Osteoblast (primary cell): Measurements from ENCODE around the gene DVL1. TPM values are rescaled to one million over a fixed set of nuclear protein-coding genes. Genes with fewer than 3 reads are reported as not detected.
A peak's percentile ranks its signal among the peaks of the same experiment; 100 is the strongest.

Source experiments
- DNase-seq: peaks from one replicate; pipeline ENCODE4 v3.0.0; 2011; ENCODE audit warnings: low spot score, mixed read lengths; ENCODE audit not compliant: insufficient read length; ENCODE audit errors: missing footprints
- H2AFZ ChIP-seq: 2 replicates; pipeline ENCODE4 v1.6.0; 2011; ENCODE audit warnings: mild to moderate bottlenecking, low read length
- H3K27ac ChIP-seq: 2 replicates; pipeline ENCODE4 v1.5.1; 2011; ENCODE audit warnings: mild to moderate bottlenecking, low read depth, low read length, moderate library complexity
- H3K27me3 ChIP-seq: 2 replicates; pipeline ENCODE4 v1.6.0; 2012; ENCODE audit warnings: mild to moderate bottlenecking, control low read depth, inconsistent platforms, low read length, moderate library complexity; ENCODE audit not compliant: insufficient read depth
- H3K36me3 ChIP-seq: 2 replicates; pipeline ENCODE4 v1.5.1; 2011; ENCODE audit warnings: mild to moderate bottlenecking, low read length, control low read depth, moderate library complexity; ENCODE audit not compliant: insufficient read depth
- H3K4me1 ChIP-seq: 2 replicates; pipeline ENCODE4 v1.5.1; 2011; ENCODE audit warnings: mild to moderate bottlenecking, low read length, control low read depth, moderate library complexity; ENCODE audit not compliant: insufficient read depth
- H3K4me2 ChIP-seq: 2 replicates; pipeline ENCODE4 v1.6.0; 2011; ENCODE audit warnings: mild to moderate bottlenecking, low read length; ENCODE audit not compliant: insufficient read depth
- H3K4me3 ChIP-seq: fragments of 200-600 bp; sonication (generic); 3 replicates; pipeline ENCODE4 v1.5.1; 2012; ENCODE audit warnings: mild to moderate bottlenecking, low read length, inconsistent platforms; ENCODE audit not compliant: insufficient read depth
- H3K79me2 ChIP-seq: 2 replicates; pipeline ENCODE4 v1.6.0; 2012; ENCODE audit warnings: mild to moderate bottlenecking, low read length, control low read depth, inconsistent platforms; ENCODE audit not compliant: insufficient read depth
- H3K9me3 ChIP-seq: 2 replicates; pipeline ENCODE4 v1.5.1; 2011; ENCODE audit warnings: low read depth, low read length, control low read depth
- H4K20me1 ChIP-seq: 2 replicates; pipeline ENCODE4 v1.6.0; 2012; ENCODE audit warnings: mild to moderate bottlenecking, low read length, control low read depth; ENCODE audit not compliant: insufficient read depth
- CTCF ChIP-seq: IDR thresholded peaks from 2 replicates; pipeline ENCODE4 v1.5.1; 2011; ENCODE audit warnings: mild to moderate bottlenecking, low read depth, low read length, moderate library complexity; ENCODE audit errors: extremely low read depth
- total RNA-seq: library from RNA; depleted of rRNA; stranded (reverse); fragments of >200 nt; gene quantifications from 2 replicates; pipeline ENCODE4 v1.2.3, GENCODE V29; 2012

Gene DVL1
- total RNA-seq, 1 donor = 73.5 TPM

GRCh38 chr1:1307261-1307922 lies 41.8 kb downstream of the DVL1 start:
- peak overlapping the region; percentile 86 for H3K4me3 ChIP-seq
- peak; percentile 95 for DNase-seq
- H3K27me3 ChIP-seq = no peaks in the 10 kb centered on the region
- no peak overlapping the region for H2AFZ ChIP-seq
- peak overlapping the region; percentile 28 for H3K27ac ChIP-seq
- peaks cover 34% of the 10 kb centered on the region for H3K4me1 ChIP-seq
- H4K20me1 ChIP-seq = peaks cover 47% of the 10 kb centered on the region
- H3K4me2 ChIP-seq = peak overlapping the region; percentile 89
- no peaks in the 10 kb centered on the region for H3K9me3 ChIP-seq
- peaks cover 60% of the 10 kb centered on the region for H3K79me2 ChIP-seq
- TF ChIP-seq CTCF = no peak
- peaks cover 18% of the 10 kb centered on the region for H3K36me3 ChIP-seq

GRCh38 chr1:1306661-1307260 lies 42.5 kb downstream of the DVL1 start:
- peak overlapping the region; percentile 28 for H3K27ac ChIP-seq
- H4K20me1 ChIP-seq = peaks cover 53% of the 10 kb centered on the region
- DNase-seq = no peak
- peaks cover 18% of the 10 kb centered on the region for H3K36me3 ChIP-seq
- peaks cover 62% of the 10 kb centered on the region for H3K79me2 ChIP-seq
- H3K4me3 ChIP-seq = peak overlapping the region; percentile 86
- peaks cover 34% of the 10 kb centered on the region for H3K4me1 ChIP-seq
- no peaks in the 10 kb centered on the region for H3K27me3 ChIP-seq
- no peak for TF ChIP-seq CTCF
- H2AFZ ChIP-seq = no peak overlapping the region
- H3K9me3 ChIP-seq = no peaks in the 10 kb centered on the region
- peak overlapping the region; percentile 89 for H3K4me2 ChIP-seq

GRCh38 chr1:1306070-1306660 lies 43.1 kb downstream of the DVL1 start:
- H3K36me3 ChIP-seq = peaks cover 12% of the 10 kb centered on the region

More at GRCh38 chr1:1306070-1306660, 43.1 kb downstream of the DVL1 start:
- peak overlapping the region; percentile 89 for H3K4me2 ChIP-seq
- H4K20me1 ChIP-seq = peaks cover 55% of the 10 kb centered on the region
- H3K27me3 ChIP-seq = no peaks in the 10 kb centered on the region
- DNase-seq = peak; percentile 94
- no peak overlapping the region for H2AFZ ChIP-seq
- peaks cover 34% of the 10 kb centered on the region for H3K4me1 ChIP-seq
- peak; percentile 30 for TF ChIP-seq CTCF
- H3K4me3 ChIP-seq = peak overlapping the region; percentile 86
- no peaks in the 10 kb centered on the region for H3K9me3 ChIP-seq
- peak overlapping the region; percentile 51 for H3K27ac ChIP-seq
- peaks cover 62% of the 10 kb centered on the region for H3K79me2 ChIP-seq
